ENCODE measurements around the gene HAX1. TPM values are rescaled to one million over a fixed set of nuclear protein-coding genes. Genes with fewer than 3 reads are reported as not detected.
"Not testable (repeated sequence)": the region's sequence is repeated elsewhere in the genome, so short reads cannot be mapped to it uniquely, and the experiment has no call there.

Gene HAX1
- total RNA-seq, 2 experiments from 2014 or later = 110 to 119 TPM

GRCh38 chr1:154314226-154314625 lies 41.8 kb downstream of the HAX1 start:
- H3K36me3 Mint-ChIP-seq (ENCODE audit: low read depth); POLR2A ChIA-PET; H3K27me3 Mint-ChIP-seq (ENCODE audit: low read depth); ATAC-seq; H3K27ac Mint-ChIP-seq; DNase-seq; H3K4me1 Mint-ChIP-seq (ENCODE audit: low read depth); H3K4me3 Mint-ChIP-seq: not testable (repeated sequence)
- CTCF ChIA-PET = interaction anchor here (1.5 to 1.8 kb wide), 2 partner anchors 10 to 21 kb away, joined by 4 to 5 read pairs; no protein-coding TSS in a partner anchor
- H3K9me3 Mint-ChIP-seq (ENCODE audit: insufficient read depth) = peaks cover 14% of the 10 kb centered on the region

- POLR2A ChIA-PET = no interaction called here
- no peak overlapping the region for H3K4me3 Mint-ChIP-seq
- H3K27me3 Mint-ChIP-seq (ENCODE audit: low read depth) = peaks cover 15% of the 10 kb centered on the region
- no peaks in the 10 kb centered on the region for H3K4me1 Mint-ChIP-seq (ENCODE audit: low read depth)
- no peaks in the 10 kb centered on the region for H3K36me3 Mint-ChIP-seq (ENCODE audit: low read depth)
- peaks cover 14% of the 10 kb centered on the region for H3K9me3 Mint-ChIP-seq (ENCODE audit: insufficient read depth)
- H3K27ac Mint-ChIP-seq = no peak overlapping the region
- ATAC-seq (no peak), DNase-seq (no peak)
- CTCF ChIA-PET = interaction anchor here (1.1 to 1.3 kb wide), 2 partner anchors 8 to 40 kb away, joined by 3 to 5 read pairs; no protein-coding TSS in a partner anchor
Measured at GRCh38 chr1:154316704-154317103, 44.3 kb downstream of the HAX1 start.

GRCh38 chr1:154318386-154318785 lies 46.0 kb downstream of the HAX1 start:
- H3K36me3 Mint-ChIP-seq (ENCODE audit: low read depth) = no peaks in the 10 kb centered on the region
- POLR2A ChIA-PET = interaction anchor here (0.7 kb wide), 1 partner anchor 91 kb away, joined by 3 read pairs; no protein-coding TSS in a partner anchor

GRCh38 chr1:154320882-154321608 lies 48.6 kb downstream of the HAX1 start, which contains the start of gene AQP10:
Gene AQP10, plus strand, starts transcription at chr1:154321093. Its CDS starts 63 bp downstream, at chr1:154321156.
- no peak within 1 kb of the TSS for H3K27ac Mint-ChIP-seq
- no peaks in the 10 kb centered on the region for H3K36me3 Mint-ChIP-seq (ENCODE audit: low read depth)
- peaks cover 27% of the 10 kb centered on the region for H3K27me3 Mint-ChIP-seq (ENCODE audit: low read depth)
- no peak for DNase-seq
- ChIA-PET CTCF (interaction anchor here (0.8 to 1.3 kb wide), 4 partner anchors 14 to 160 kb away, joined by 3 to 4 read pairs (median 3); no protein-coding TSS in a partner anchor), POLR2A (no interaction called here)
- H3K4me3 Mint-ChIP-seq = no peak within 1 kb of the TSS
- H3K9me3 Mint-ChIP-seq (ENCODE audit: insufficient read depth) = peaks cover 14% of the 10 kb centered on the region
- no peak for ATAC-seq
- peaks cover 10% of the 10 kb centered on the region for H3K4me1 Mint-ChIP-seq (ENCODE audit: low read depth)

More at GRCh38 chr1:154318386-154318785, 46.0 kb downstream of the HAX1 start:
- CTCF ChIA-PET = interaction anchor here (1.2 kb wide), 1 partner anchor 16 kb away, joined by 3 read pairs; no protein-coding TSS in a partner anchor
- peaks cover 14% of the 10 kb centered on the region for H3K9me3 Mint-ChIP-seq (ENCODE audit: insufficient read depth)
- peaks cover 22% of the 10 kb centered on the region for H3K27me3 Mint-ChIP-seq (ENCODE audit: low read depth)
- no peaks in the 10 kb centered on the region for H3K4me1 Mint-ChIP-seq (ENCODE audit: low read depth)
- H3K27ac Mint-ChIP-seq = no peak overlapping the region
- no peak for ATAC-seq
- no peak overlapping the region for H3K4me3 Mint-ChIP-seq
- DNase-seq = no peak

- H3K4me3 Mint-ChIP-seq = not testable (repeated sequence)
Measured at GRCh38 chr1:154321609-154321934, 49.1 kb downstream of the HAX1 start.

GRCh38 chr1:154323493-154323892 lies 51.1 kb downstream of the HAX1 start:
- Mint-ChIP-seq H3K36me3 (ENCODE audit: low read depth) (no peaks in the 10 kb centered on the region), H3K27me3 (ENCODE audit: low read depth) (peaks cover 23% of the 10 kb centered on the region), H3K4me1 (ENCODE audit: low read depth) (peaks cover 33% of the 10 kb centered on the region), H3K27ac (no peak overlapping the region), H3K4me3 (no peak overlapping the region), H3K9me3 (ENCODE audit: insufficient read depth) (no peaks in the 10 kb centered on the region)
- POLR2A ChIA-PET = no interaction called here
- CTCF ChIA-PET = interaction anchor here (0.6 to 9.6 kb wide), 8 partner anchors 7 to 156 kb away, joined by 3 to 195 read pairs (median 6); no protein-coding TSS in a partner anchor
- DNase-seq (no peak), ATAC-seq (no peak)

More at GRCh38 chr1:154321609-154321934, 49.1 kb downstream of the HAX1 start:
- H3K27ac Mint-ChIP-seq; H3K36me3 Mint-ChIP-seq (ENCODE audit: low read depth); DNase-seq; POLR2A ChIA-PET; ATAC-seq: not testable (repeated sequence)
- H3K4me1 Mint-ChIP-seq (ENCODE audit: low read depth) = peaks cover 15% of the 10 kb centered on the region
- peaks cover 14% of the 10 kb centered on the region for H3K9me3 Mint-ChIP-seq (ENCODE audit: insufficient read depth)
- CTCF ChIA-PET = interaction anchor here (0.8 to 8.7 kb wide), 4 partner anchors 10 to 159 kb away, joined by 3 to 195 read pairs (median 6); no protein-coding TSS in a partner anchor
- H3K27me3 Mint-ChIP-seq (ENCODE audit: low read depth) = peaks cover 27% of the 10 kb centered on the region

GRCh38 chr1:154324241-154324640 lies 51.8 kb downstream of the HAX1 start:
- Mint-ChIP-seq H3K27me3 (ENCODE audit: low read depth) (peaks cover 23% of the 10 kb centered on the region), H3K36me3 (ENCODE audit: low read depth) (no peaks in the 10 kb centered on the region), H3K4me3 (peak overlapping the region; percentile 91), H3K9me3 (ENCODE audit: insufficient read depth) (no peaks in the 10 kb centered on the region), H3K27ac (peak overlapping the region; percentile 39), H3K4me1 (ENCODE audit: low read depth) (peaks cover 38% of the 10 kb centered on the region)
- no peak for ATAC-seq
- CTCF ChIA-PET = interaction anchor here (0.6 to 9.6 kb wide), 12 partner anchors 8 to 155 kb away, joined by 3 to 195 read pairs (median 6); no protein-coding TSS in a partner anchor
- POLR2A ChIA-PET = interaction anchor here (1.0 to 1.5 kb wide), 3 partner anchors 11 to 234 kb away, joined by 3 to 4 read pairs (median 3); partner anchors contain the start of gene UBE2Q1
- DNase-seq = no peak

- ATAC-seq = peak; percentile 59
- CTCF ChIA-PET = interaction anchor here (0.7 to 9.6 kb wide), 10 partner anchors 9 to 222 kb away, joined by 3 to 195 read pairs (median 6); no protein-coding TSS in a partner anchor
- Mint-ChIP-seq H3K4me3 (peak within 1 kb of the TSS; percentile 92), H3K27ac (peak within 1 kb of the TSS; percentile 89), H3K36me3 (ENCODE audit: low read depth) (peaks cover 4% of the 10 kb centered on the region), H3K9me3 (ENCODE audit: insufficient read depth) (no peaks in the 10 kb centered on the region), H3K4me1 (ENCODE audit: low read depth) (peaks cover 45% of the 10 kb centered on the region), H3K27me3 (ENCODE audit: low read depth) (peaks cover 21% of the 10 kb centered on the region)
- peak; percentile 87 for DNase-seq
- POLR2A ChIA-PET = interaction anchor here (0.6 to 1.5 kb wide), 5 partner anchors 10 to 233 kb away, joined by 3 to 4 read pairs (median 3); partner anchors contain the start of gene UBE2Q1
Measured at GRCh38 chr1:154324669-154325582, 52.5 kb downstream of the HAX1 start, which contains the start of gene ATP8B2. Gene ATP8B2, plus strand, starts transcription at chr1:154325525. Its CDS starts 2,617 bp downstream, at chr1:154328142.

Other genes with a start within 250 kb of the HAX1 start
- gene NUP210L, start 117.6 kb upstream of the HAX1 start, total RNA-seq = under 1 TPM; 0.08 to 0.13 TPM
- 100 to 1,000 TPM; 856 to 880 TPM for gene TPM3, start 80.5 kb upstream of the HAX1 start, total RNA-seq
- gene CFAP141, start 66.3 kb upstream of the HAX1 start, total RNA-seq = not detected
- 100 to 1,000 TPM; 176 to 179 TPM for gene UBAP2L, start 51.7 kb upstream of the HAX1 start, total RNA-seq
- gene AQP10, start 48.5 kb downstream of the HAX1 start, total RNA-seq = not detected
- gene ATP8B2, start 52.9 kb downstream of the HAX1 start, total RNA-seq = 10 to 100 TPM; 65.3 to 71.6 TPM
- under 1 TPM; 0.16 to 0.53 TPM for gene IL6R, start 132.7 kb downstream of the HAX1 start, total RNA-seq
- not detected for gene TDRD10, start 229.6 kb downstream of the HAX1 start, total RNA-seq
- gene SHE, start 229.8 kb downstream of the HAX1 start, total RNA-seq = not detected

Data from activated CD8-positive, alpha-beta T cell treated with anti-CD3 and anti-CD28 coated beads, Interleukin-2, amount 10 ng/mL, durations not matched to agents 7 days and 5 days (primary cell).